K562 (cell line): Measurements from ENCODE around the gene TRAF5. TPM values are rescaled to one million over a fixed set of nuclear protein-coding genes. Genes with fewer than 3 reads are reported as not detected.

Experiments
- CHD4 ChIP-seq: fragments of 200-600 bp; sonication (generic); IDR thresholded peaks from 3 replicates; pipeline ENCODE4 v1.6.1; 2012; ENCODE audit warnings: low read depth, mild to moderate bottlenecking, mixed read lengths, low read length, inconsistent platforms; ENCODE audit not compliant: insufficient read depth, insufficient replicate concordance, poor library complexity, severe bottlenecking
- MIER1 ChIP-seq: fragments of 450-650 bp; IDR thresholded peaks from 2 replicates; pipeline ENCODE4 v1.6.1; 2016; ENCODE audit warnings: antibody characterized with exemption, mild to moderate bottlenecking, low read depth
- POLR2G ChIP-seq: fragments of 200-400 bp; formaldehyde crosslinking; IDR thresholded peaks from 2 replicates; pipeline ENCODE4 v1.6.1; 2017; ENCODE audit warnings: low read depth, mild to moderate bottlenecking, antibody characterized with exemption, low read length, moderate library complexity
- PPARD ChIP-seq: fragments of 250-450 bp; sonication (Bioruptor Pico); IDR thresholded peaks from 2 replicates; pipeline ENCODE4 v1.8.0; 2022; ENCODE audit warnings: inconsistent platforms, mild to moderate bottlenecking, moderate library complexity
- RBM22 ChIP-seq: fragments of 200-400 bp; formaldehyde crosslinking; IDR thresholded peaks from 2 replicates; pipeline ENCODE4 v1.6.1; 2018; ENCODE audit warnings: low read length, low read depth; ENCODE audit not compliant: poor library complexity, severe bottlenecking
- SMAD3 ChIP-seq: fragments of 450-650 bp; formaldehyde crosslinking; conservative IDR thresholded peaks from 2 replicates; pipeline ENCODE4 v1.4.0; 2020; ENCODE audit warnings: mild to moderate bottlenecking
- SMARCB1 ChIP-seq: IDR thresholded peaks from 2 replicates; pipeline ENCODE4 v1.6.1; 2011; ENCODE audit warnings: improper control_type of control experiment, low read depth; ENCODE audit not compliant: insufficient read length
- TAF1 ChIP-seq: IDR thresholded peaks from 2 replicates; pipeline ENCODE4 v1.6.1; 2011; ENCODE audit warnings: mild to moderate bottlenecking, low read length, moderate library complexity; ENCODE audit not compliant: insufficient read depth, control insufficient read depth, severe bottlenecking; ENCODE audit errors: extremely low read depth
- ZNF124 ChIP-seq: sonication (generic); formaldehyde crosslinking; IDR thresholded peaks from 2 replicates; pipeline ENCODE4 v1.8.1; 2022; ENCODE audit warnings: missing genetic modification reagents
- ZNF561 ChIP-seq: fragments of 450-650 bp; formaldehyde crosslinking; conservative IDR thresholded peaks from 2 replicates; pipeline ENCODE4 v1.4.0; 2020; ENCODE audit warnings: mild to moderate bottlenecking, moderate library complexity
- ZNF583 ChIP-seq: fragments of 250-450 bp; sonication (Bioruptor Pico); IDR thresholded peaks from 2 replicates; pipeline ENCODE4 v1.4.0; 2020
- polyA plus RNA-seq, 8 experiments: library from polyadenylated mRNA; depleted of rRNA in 4 of 8; stranded (reverse) in 5 of 8; unstranded in 3 of 8; fragments of >200 nt; fragmentation: Nextera tagmentation in 2 of 8; fragmentation: Illumina TruSeq in 1 of 8; extraction: Ambion mirVana in 2 of 8; extraction: Trizol in 1 of 8; gene quantifications; 2 replicates each; pipeline versions ENCODE4 v1.2.1 to v1.2.3, GENCODE V29; 2011 to 2014; ENCODE audit warnings: inconsistent platforms in 1 of 8, missing spikeins in 1 of 8
- total RNA-seq, 7 experiments: library from RNA; depleted of rRNA in 6 of 7; stranded (reverse); fragments of >200 nt in 6 of 7; fragmentation: Illumina TruSeq in 2 of 7; extraction: Trizol in 2 of 7; gene quantifications; 2 replicates each; pipeline versions ENCODE4 v1.2.1 to v1.2.3, GENCODE V29; 2011 to 2021; ENCODE audit warnings: low replicate concordance in 1 of 7
- TF ChIP-seq, protein P1 (sequence below): fragments of 450-650 bp; IDR thresholded peaks from 2 replicates; pipeline ENCODE4 v1.6.1; 2016; ENCODE audit warnings: low read depth
- TF ChIP-seq, protein P2 (sequence below): fragments of 450-650 bp; IDR thresholded peaks from 2 replicates; pipeline ENCODE4 v1.7.1; 2018; ENCODE audit warnings: mild to moderate bottlenecking, low read depth; ENCODE audit not compliant: partially characterized antibody

TRAF5 gene
- total and polyA plus RNA-seq, 9 of the 15 experiments (the other 6 are each of a cell fraction or from before 2014, with no cell fraction given): 2.0 to 9.3 (median 5.3) TPM

DNA sequence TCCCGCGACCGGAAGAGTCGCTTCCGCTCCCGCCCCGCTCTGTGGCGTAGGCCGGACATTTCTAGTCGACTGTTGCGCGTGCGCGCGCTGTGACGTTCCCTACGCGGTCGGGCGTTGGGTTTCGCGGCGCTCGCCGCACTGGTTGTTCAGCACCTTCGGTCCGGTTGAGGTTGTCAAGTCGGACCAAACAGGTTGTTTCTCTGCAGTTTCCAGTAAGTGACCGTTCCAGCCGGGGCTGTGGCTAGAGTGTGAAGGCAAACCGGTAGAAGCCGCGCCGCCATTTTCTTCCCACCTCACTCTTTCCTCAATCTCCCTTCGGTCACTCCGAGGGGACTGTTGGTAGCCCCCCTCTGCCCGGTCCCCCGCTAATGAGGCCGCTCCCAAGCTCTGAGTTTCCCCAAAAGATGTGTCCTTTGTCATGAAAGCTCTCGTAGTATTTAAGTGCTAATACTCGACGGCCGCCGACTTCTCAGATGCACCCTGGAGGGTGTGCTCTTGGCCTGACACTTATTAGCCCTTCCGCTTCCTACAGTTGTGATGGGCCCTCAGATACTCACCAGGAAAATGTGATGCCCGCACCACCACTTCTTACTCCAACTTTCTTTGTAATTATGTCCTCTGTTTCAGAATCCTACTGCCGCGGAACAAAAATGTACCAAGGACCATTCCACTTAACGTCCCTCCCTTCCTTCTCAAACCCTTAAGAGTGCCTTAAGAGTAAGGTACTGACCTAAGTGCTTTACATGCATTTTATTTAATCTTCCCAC is 56.3 kb downstream of the TRAF5 start (continued):
- TF ChIP-seq, protein P1, sequence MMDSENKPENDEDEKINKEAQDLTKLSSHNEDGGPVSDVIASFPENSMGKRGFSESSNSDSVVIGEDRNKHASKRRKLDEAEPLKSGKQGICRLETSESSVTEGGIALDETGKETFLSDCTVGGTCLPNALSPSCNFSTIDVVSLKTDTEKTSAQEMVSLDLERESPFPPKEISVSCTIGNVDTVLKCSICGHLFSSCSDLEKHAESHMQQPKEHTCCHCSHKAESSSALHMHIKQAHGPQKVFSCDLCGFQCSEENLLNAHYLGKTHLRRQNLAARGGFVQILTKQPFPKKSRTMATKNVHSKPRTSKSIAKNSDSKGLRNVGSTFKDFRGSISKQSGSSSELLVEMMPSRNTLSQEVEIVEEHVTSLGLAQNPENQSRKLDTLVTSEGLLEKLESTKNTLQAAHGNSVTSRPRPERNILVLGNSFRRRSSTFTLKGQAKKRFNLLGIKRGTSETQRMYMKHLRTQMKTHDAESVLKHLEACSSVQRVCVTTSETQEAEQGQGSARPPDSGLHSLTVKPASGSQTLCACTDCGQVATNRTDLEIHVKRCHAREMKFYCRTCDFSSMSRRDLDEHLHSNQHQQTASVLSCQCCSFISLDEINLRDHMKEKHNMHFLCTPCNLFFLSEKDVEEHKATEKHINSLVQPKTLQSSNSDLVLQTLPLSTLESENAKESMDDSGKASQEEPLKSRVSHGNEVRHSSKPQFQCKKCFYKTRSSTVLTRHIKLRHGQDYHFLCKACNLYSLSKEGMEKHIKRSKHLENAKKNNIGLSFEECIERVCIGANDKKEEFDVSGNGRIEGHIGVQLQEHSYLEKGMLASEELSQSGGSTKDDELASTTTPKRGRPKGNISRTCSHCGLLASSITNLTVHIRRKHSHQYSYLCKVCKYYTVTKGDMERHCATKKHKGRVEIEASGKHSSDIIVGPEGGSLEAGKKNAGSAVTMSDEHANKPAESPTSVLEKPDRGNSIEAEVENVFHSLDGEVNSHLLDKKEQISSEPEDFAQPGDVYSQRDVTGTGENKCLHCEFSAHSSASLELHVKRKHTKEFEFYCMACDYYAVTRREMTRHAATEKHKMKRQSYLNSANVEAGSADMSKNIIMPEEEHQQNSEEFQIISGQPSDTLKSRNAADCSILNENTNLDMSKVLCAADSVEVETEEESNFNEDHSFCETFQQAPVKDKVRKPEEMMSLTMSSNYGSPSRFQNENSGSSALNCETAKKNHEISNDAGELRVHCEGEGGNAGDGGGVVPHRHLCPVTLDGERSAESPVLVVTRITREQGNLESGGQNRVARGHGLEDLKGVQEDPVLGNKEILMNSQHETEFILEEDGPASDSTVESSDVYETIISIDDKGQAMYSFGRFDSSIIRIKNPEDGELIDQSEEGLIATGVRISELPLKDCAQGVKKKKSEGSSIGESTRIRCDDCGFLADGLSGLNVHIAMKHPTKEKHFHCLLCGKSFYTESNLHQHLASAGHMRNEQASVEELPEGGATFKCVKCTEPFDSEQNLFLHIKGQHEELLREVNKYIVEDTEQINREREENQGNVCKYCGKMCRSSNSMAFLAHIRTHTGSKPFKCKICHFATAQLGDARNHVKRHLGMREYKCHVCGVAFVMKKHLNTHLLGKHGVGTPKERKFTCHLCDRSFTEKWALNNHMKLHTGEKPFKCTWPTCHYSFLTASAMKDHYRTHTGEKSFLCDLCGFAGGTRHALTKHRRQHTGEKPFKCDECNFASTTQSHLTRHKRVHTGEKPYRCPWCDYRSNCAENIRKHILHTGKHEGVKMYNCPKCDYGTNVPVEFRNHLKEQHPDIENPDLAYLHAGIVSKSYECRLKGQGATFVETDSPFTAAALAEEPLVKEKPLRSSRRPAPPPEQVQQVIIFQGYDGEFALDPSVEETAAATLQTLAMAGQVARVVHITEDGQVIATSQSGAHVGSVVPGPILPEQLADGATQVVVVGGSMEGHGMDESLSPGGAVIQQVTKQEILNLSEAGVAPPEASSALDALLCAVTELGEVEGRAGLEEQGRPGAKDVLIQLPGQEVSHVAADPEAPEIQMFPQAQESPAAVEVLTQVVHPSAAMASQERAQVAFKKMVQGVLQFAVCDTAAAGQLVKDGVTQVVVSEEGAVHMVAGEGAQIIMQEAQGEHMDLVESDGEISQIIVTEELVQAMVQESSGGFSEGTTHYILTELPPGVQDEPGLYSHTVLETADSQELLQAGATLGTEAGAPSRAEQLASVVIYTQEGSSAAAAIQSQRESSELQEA: no peak
- TF ChIP-seq ZNF583: peak; percentile 45
- no peak for TF ChIP-seq CHD4
- peak; percentile 83 for TF ChIP-seq SMAD3 (CRISPR knock-in tag)
- no peak for TF ChIP-seq SMARCB1
- TF ChIP-seq MIER1: peak; percentile 56; the same call in 1 of the 2 replicates
- TF ChIP-seq, protein P2, sequence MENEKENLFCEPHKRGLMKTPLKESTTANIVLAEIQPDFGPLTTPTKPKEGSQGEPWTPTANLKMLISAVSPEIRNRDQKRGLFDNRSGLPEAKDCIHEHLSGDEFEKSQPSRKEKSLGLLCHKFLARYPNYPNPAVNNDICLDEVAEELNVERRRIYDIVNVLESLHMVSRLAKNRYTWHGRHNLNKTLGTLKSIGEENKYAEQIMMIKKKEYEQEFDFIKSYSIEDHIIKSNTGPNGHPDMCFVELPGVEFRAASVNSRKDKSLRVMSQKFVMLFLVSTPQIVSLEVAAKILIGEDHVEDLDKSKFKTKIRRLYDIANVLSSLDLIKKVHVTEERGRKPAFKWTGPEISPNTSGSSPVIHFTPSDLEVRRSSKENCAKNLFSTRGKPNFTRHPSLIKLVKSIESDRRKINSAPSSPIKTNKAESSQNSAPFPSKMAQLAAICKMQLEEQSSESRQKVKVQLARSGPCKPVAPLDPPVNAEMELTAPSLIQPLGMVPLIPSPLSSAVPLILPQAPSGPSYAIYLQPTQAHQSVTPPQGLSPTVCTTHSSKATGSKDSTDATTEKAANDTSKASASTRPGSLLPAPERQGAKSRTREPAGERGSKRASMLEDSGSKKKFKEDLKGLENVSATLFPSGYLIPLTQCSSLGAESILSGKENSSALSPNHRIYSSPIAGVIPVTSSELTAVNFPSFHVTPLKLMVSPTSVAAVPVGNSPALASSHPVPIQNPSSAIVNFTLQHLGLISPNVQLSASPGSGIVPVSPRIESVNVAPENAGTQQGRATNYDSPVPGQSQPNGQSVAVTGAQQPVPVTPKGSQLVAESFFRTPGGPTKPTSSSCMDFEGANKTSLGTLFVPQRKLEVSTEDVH: peak; percentile 49
- peak; percentile 51 for TF ChIP-seq RBM22
- TF ChIP-seq POLR2G: peak; percentile 97
- no peak for TF ChIP-seq ZNF124 (CRISPR knock-in tag)
- TF ChIP-seq PPARD (CRISPR knock-in tag): no peak
- TF ChIP-seq ZNF561 (CRISPR knock-in tag): no peak
- TF ChIP-seq TAF1: peak; percentile 94
